A673 (cell line): ENCODE results near the gene TDRD3.

Source experiments
- CTCF ChIP-seq: fragments of 300-800, 200-600 bp; sonication (generic); conservative IDR thresholded peaks from 2 replicates; pipeline ENCODE4 v1.5.1; 2017; ENCODE audit warnings: low read depth, mild to moderate bottlenecking, antibody characterized with exemption, low read length, moderate library complexity, mixed read lengths
- EZH2 ChIP-seq: fragments of 200-600 bp; sonication (generic); IDR thresholded peaks from 2 replicates; pipeline ENCODE4 v1.6.1; 2017; ENCODE audit warnings: borderline replicate concordance, low read depth, mild to moderate bottlenecking, mixed read lengths, antibody characterized with exemption, low read length; ENCODE audit not compliant: poor library complexity, severe bottlenecking

- TF ChIP-seq CTCF = no peak
- no peak for TF ChIP-seq EZH2
These were observed 45.0 kb upstream of the TDRD3 start for GRCh38 chr13:60351855-60352615.
